Measurements from ENCODE around the gene SNX13.

The SNX13 gene, protein sequence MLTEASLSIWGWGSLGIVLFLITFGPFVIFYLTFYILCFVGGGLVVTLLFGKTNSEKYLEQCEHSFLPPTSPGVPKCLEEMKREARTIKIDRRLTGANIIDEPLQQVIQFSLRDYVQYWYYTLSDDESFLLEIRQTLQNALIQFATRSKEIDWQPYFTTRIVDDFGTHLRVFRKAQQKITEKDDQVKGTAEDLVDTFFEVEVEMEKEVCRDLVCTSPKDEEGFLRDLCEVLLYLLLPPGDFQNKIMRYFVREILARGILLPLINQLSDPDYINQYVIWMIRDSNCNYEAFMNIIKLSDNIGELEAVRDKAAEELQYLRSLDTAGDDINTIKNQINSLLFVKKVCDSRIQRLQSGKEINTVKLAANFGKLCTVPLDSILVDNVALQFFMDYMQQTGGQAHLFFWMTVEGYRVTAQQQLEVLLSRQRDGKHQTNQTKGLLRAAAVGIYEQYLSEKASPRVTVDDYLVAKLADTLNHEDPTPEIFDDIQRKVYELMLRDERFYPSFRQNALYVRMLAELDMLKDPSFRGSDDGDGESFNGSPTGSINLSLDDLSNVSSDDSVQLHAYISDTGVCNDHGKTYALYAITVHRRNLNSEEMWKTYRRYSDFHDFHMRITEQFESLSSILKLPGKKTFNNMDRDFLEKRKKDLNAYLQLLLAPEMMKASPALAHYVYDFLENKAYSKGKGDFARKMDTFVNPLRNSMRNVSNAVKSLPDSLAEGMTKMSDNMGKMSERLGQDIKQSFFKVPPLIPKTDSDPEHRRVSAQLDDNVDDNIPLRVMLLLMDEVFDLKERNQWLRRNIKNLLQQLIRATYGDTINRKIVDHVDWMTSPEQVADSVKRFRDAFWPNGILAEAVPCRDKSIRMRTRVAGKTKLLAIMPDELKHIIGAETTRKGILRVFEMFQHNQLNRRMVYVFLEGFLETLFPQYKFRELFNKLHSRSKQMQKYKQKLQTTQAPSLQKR

GRCh38 chr7:17940302-17940883 is at the start of gene SNX13:
Gene SNX13, minus strand, starts transcription at chr7:17940494. Its CDS starts 199 bp downstream, at chr7:17940295.
- peak; percentile 97 for DNase-seq

- no peak for DNase-seq
Observed at GRCh38 chr7:17989546-17989945, 49.3 kb upstream of the SNX13 start.

GRCh38 chr7:17988858-17989257 is 48.6 kb upstream of the SNX13 start:
- DNase-seq: no peak

DNA sequence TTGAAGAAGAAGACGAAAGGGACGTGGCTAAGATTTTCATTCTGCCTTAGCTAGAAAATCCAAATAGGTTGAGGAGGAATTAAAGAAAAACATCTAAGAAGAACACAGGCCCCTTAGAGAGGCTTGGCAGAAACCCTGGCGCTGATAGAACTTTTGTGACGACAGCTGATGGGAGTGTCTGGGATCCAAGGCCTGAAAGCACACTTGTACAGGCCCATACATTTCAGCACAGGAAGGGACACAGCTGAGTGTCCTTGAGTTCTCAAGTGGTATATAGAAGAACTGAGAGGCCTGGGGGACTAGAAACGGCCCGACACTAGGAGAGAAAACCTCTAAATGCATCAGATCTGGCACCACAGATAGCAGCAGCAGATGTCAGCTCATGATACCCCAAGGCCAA is 47.8 kb upstream of the SNX13 start:
- DNase-seq: no peak

DNA sequence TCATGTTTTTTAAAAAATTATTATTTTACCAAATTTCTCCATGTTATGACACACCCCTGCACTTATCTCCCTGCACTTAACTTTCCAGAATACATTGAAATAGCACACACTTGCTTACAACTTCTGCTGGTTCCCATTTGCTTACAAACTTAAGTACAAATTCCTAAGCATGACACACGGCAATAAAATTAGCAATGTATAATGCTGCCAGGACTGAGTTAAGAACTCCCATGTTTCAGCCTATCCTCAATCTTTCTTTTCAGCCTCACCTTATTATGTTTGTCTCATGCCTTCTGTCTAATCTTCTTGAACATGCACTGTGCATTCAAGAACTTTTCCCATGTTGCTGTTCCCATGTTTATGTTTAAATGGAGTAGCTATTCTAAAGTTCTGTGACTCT is 46.6 kb upstream of the SNX13 start:
- no peak for DNase-seq

- DNase-seq: no peak
Observed at GRCh38 chr7:17985473-17986239, 45.4 kb upstream of the SNX13 start.

GRCh38 chr7:17984288-17984687 is 44.0 kb upstream of the SNX13 start:
- no peak for DNase-seq

- no peak for DNase-seq
Observed at GRCh38 chr7:17983221-17984062, 43.1 kb upstream of the SNX13 start.

- DNase-seq: no peak
Observed at GRCh38 chr7:17976952-17977351, 36.7 kb upstream of the SNX13 start.

DNA sequence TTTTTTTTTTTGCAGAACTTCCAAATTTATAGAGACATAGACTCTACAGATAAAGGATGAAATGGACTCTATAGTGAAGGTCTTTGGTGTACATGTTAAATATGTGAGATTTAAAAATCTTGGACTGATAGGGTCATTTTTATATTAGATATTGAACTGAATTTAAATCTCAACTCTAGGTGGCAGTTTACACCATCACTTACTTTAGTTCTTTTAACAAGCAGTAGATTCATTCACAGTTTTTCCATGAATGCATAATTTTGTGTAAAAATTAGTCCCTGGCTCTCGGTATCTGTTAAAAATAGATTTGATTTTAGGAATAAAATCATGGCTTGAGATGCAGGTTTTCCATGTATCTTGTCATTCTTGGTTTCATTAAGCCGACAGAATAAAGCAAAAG is 31.1 kb upstream of the SNX13 start:
- no peak for DNase-seq

DNA sequence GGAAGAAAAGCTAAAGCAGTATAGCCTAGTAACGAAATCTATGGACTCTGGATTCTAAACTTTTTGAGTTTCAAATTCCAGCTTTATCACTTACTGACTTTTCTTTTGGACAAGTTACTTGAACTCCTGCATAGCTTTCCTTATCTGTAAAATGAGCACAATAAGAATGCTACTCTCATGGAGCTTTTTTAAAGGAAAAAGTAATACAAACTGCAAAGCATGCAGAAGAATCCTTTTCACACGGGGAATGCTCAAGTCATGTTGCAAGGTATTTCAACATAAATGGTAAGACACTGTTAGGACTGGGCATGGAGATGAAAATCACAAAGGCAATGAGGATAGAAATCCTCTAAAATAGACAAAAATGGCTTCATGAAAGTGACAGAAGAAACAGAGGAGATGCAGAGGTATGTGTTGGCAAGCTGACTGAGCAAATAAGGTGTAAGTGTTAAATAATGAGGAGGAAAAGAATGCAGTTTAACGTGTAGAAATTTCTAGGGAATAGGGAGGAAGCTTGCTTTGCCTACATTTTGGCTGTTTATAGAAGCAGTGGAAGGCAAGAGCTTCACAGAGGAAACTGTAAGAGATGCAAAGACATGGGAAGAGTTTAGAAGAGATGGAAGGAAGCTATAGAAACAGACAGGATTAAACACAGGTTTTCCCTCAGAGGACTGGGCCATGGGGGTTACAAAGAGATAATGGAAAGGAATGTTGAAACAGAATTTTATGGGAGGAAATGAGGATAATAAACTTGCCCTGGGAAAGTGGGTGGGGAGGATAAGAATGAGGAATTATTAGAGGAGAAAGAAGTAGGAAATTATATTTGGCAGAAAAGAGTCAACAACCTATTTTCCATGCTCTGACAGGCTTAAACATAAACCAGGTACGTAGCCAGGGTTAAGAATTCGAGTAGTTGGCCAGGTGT is 28.8 kb upstream of the SNX13 start:
- no peak for DNase-seq

DNA sequence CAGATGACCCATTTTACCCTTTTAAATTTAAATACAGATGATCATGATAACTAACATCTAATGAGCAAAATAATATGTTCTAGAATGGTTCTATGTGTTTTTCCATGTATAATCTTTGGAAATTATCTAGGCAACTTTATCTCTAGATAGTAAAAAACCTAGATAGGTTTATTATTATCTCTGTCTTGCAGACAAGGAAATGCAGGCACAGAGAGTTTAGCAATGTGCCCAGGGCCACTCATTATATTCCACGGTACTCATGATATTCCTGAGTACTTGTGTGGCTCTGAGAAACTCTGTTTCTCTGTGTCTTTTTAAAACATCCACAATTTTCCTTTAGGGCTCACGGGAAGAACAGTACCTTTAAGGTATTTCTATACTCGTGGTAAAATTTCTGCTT is 26.4 kb upstream of the SNX13 start:
- DNase-seq: no peak

DNA sequence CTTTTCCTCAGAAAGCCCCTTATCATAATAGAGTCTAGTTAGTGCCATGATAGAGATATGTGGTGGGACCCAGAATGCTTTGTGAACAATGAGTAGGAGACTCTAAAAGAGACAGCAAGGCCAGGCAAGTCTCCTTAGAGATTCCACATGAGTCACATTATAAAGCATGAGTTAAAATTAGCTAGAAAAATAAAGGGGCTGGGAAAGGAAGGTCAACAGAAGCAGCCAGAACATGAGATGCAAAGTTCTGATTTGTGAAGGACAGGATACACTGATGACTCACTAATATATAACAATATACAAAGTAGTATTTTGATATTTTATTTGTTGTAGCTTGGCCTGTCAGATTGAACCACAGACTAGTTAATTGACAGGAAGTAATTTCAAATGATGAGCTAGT is 25.3 kb upstream of the SNX13 start:
- DNase-seq: no peak

- DNase-seq: no peak
Observed at GRCh38 chr7:17963281-17963680, 23.0 kb upstream of the SNX13 start.

- no peak for DNase-seq
Observed at GRCh38 chr7:17962652-17963051, 22.4 kb upstream of the SNX13 start.

DNA sequence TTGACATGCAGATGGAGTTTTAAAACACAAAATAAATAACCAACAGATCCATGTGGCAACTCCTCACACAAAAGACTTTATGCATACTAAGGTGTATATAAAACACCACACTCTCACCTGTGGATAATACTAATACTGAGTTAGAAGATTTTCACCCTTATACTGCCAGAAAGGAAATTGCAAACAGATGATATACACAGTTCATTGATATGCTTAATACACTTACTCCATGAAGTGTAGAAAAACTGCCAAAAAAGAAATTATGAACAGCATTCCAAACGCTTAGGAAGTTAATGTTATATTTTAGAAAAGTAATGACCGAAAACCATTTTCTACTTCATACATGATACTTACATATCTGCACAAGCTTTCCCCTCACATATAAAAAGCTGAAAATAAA is 17.6 kb upstream of the SNX13 start:
- DNase-seq: no peak

DNA sequence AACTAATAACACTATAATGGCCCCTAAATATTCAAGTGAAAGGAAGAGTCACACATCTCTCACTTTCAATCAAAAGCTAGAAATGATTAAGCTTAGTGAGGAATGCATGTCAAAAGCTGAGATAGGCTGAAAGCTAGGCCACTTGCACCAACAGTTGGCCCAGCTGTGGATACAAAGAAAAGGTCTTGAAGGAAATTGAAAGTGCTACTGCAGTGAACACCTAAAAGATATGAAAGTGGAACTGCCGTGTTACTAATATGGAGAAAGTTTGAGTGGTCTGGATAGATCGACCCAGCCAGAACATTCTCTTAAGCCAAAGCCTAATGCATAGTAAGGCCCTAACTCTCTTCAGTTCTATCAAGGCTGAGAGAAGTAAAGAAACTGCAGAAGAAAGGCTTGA is 12.1 kb upstream of the SNX13 start:
- no peak for DNase-seq

DNA sequence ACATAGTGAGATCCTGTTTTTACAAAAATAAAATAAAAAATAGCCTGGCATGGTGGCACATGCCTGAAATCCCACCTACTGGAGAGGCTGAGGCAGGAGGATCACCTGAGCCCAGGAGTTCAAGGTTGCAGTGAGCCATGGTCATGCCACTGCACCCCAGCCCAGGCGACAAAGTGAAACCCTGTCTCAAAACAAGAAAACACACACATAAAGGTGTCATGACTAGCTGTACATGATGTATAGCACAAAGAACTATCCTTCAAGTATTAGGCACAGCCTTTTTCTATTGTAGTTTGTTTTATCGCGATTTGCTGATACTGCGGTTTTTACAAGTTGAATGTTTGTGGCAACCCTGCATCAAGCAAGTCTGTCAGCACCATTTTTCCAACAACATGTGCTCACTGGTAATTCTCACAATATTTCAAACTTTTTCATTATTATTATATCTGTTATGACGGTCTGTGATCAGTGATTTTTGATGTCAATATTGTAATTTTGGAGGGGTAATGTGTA is 11.5 kb upstream of the SNX13 start:
- no peak for DNase-seq

- DNase-seq: no peak
Observed at GRCh38 chr7:17948526-17949238, 8.4 kb upstream of the SNX13 start.

DNA sequence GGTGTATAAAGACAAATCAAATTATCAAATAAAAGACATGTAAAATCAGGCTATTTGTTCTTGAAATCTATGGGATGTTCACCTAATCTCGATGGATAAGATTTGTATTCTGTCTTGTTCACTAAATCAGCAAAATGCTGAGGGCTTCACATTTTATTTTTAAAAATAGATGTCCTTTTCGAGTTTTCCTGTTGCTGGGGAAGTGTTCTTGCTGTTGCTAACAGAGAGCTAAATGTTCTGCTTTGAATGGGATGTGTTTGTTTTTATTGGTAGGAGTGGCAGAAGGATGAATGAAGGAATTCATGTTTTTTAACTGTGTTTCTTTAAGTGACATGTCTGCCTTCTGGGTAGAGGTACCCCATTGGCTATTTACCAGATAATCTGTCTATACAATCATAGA is 7.3 kb upstream of the SNX13 start:
- no peak for DNase-seq
